ENCODE data around the gene PML. TPM values are rescaled to one million over a fixed set of nuclear protein-coding genes. Genes with fewer than 3 reads are reported as not detected.
A peak's percentile ranks its signal among the peaks of the same experiment; 100 is the strongest.
"Not testable (repeated sequence)": the region's sequence is repeated elsewhere in the genome, so short reads cannot be mapped to it uniquely, and the experiment has no call there.

PML gene
- total RNA-seq, 1 experiment from 2014 or later, result 33.4 TPM

GRCh38 chr15:74050556-74051234, 56.2 kb downstream of the PML start:
- no peaks in the 10 kb centered on the region for H3K27me3 Mint-ChIP-seq (ENCODE audit: insufficient read depth, unreplicated experiment)
- no peaks in the 10 kb centered on the region for H3K9me3 Mint-ChIP-seq (ENCODE audit: unreplicated experiment)
- peak; percentile 18 for DNase-seq (ENCODE audit: unreplicated experiment)
- intact Hi-C loops (cut with micrococcal nuclease), result no loop called here
- POLR2A ChIA-PET, result interaction anchor here (0.5 to 1.6 kb wide), 6 partner anchors 10 to 1702 kb away, joined by 3 to 5 read pairs (median 4); no protein-coding TSS in a partner anchor
- CTCF ChIA-PET, result interaction anchor here (0.6 to 9.8 kb wide), 7 partner anchors 13 to 272 kb away, joined by 3 to 109 read pairs (median 4); no protein-coding TSS in a partner anchor
- peak overlapping the region; percentile 41 for H3K4me3 Mint-ChIP-seq (ENCODE audit: unreplicated experiment)
- peak overlapping the region; percentile 61 for H3K27ac Mint-ChIP-seq (ENCODE audit: low read depth, unreplicated experiment)
- no peak for TF ChIP-seq CTCF (IDR thresholded peaks at IDR 0.05; ENCODE audit: unreplicated experiment)
- no TSS peak for BruUV-seq (replicated peaks)
- peaks cover 38% of the 10 kb centered on the region for H3K4me1 Mint-ChIP-seq (ENCODE audit: insufficient read depth, unreplicated experiment)
- no peaks in the 10 kb centered on the region for H3K36me3 Mint-ChIP-seq (ENCODE audit: insufficient read depth, unreplicated experiment)

- H3K4me1 Mint-ChIP-seq (ENCODE audit: insufficient read depth, unreplicated experiment), result peaks cover 38% of the 10 kb centered on the region
- intact Hi-C loops (cut with micrococcal nuclease); H3K9me3 Mint-ChIP-seq (ENCODE audit: unreplicated experiment); H3K27me3 Mint-ChIP-seq (ENCODE audit: insufficient read depth, unreplicated experiment); BruUV-seq (replicated peaks); H3K4me3 Mint-ChIP-seq (ENCODE audit: unreplicated experiment); DNase-seq (ENCODE audit: unreplicated experiment); H3K36me3 Mint-ChIP-seq (ENCODE audit: insufficient read depth, unreplicated experiment): not testable (repeated sequence)
- peak overlapping the region; percentile 61 for H3K27ac Mint-ChIP-seq (ENCODE audit: low read depth, unreplicated experiment)
- ChIA-PET POLR2A (interaction anchor here (1.2 kb wide), 1 partner anchor 70 kb away, joined by 4 read pairs; no protein-coding TSS in a partner anchor), CTCF (interaction anchor here (0.6 to 9.8 kb wide), 17 partner anchors 15 to 1976 kb away, joined by 3 to 109 read pairs (median 5); no protein-coding TSS in a partner anchor)
Measured at GRCh38 chr15:74052271-74053260, 58.0 kb downstream of the PML start.

GRCh38 chr15:74053517-74053916, 59.0 kb downstream of the PML start:
- peaks cover 4% of the 10 kb centered on the region for H3K36me3 Mint-ChIP-seq (ENCODE audit: insufficient read depth, unreplicated experiment)
- ChIA-PET CTCF (interaction anchor here (0.6 to 9.8 kb wide), 20 partner anchors 16 to 1016 kb away, joined by 3 to 109 read pairs (median 3); no protein-coding TSS in a partner anchor), POLR2A (interaction anchor here (1.0 to 1.2 kb wide), 2 partner anchors 71 to 269 kb away, joined by 3 to 4 read pairs; no protein-coding TSS in a partner anchor)
- no peak for TF ChIP-seq CTCF (IDR thresholded peaks at IDR 0.05; ENCODE audit: unreplicated experiment)
- no peaks in the 10 kb centered on the region for H3K9me3 Mint-ChIP-seq (ENCODE audit: unreplicated experiment)
- H3K27ac Mint-ChIP-seq (ENCODE audit: low read depth, unreplicated experiment), result no peak overlapping the region
- H3K27me3 Mint-ChIP-seq (ENCODE audit: insufficient read depth, unreplicated experiment), result no peaks in the 10 kb centered on the region
- DNase-seq (ENCODE audit: unreplicated experiment), result no peak
- H3K4me1 Mint-ChIP-seq (ENCODE audit: insufficient read depth, unreplicated experiment), result peaks cover 33% of the 10 kb centered on the region
- intact Hi-C loops (cut with micrococcal nuclease), result no loop called here
- H3K4me3 Mint-ChIP-seq (ENCODE audit: unreplicated experiment), result no peak overlapping the region
- no TSS peak for BruUV-seq (replicated peaks)

GRCh38 chr15:74053941-74054529, 59.5 kb downstream of the PML start:
- ChIA-PET POLR2A (interaction anchor here (1.0 to 1.2 kb wide), 2 partner anchors 71 to 269 kb away, joined by 3 to 4 read pairs; no protein-coding TSS in a partner anchor), CTCF (interaction anchor here (0.6 to 9.8 kb wide), 21 partner anchors 11 to 530 kb away, joined by 3 to 109 read pairs (median 3); no protein-coding TSS in a partner anchor)
- no peaks in the 10 kb centered on the region for H3K27me3 Mint-ChIP-seq (ENCODE audit: insufficient read depth, unreplicated experiment)
- no peaks in the 10 kb centered on the region for H3K9me3 Mint-ChIP-seq (ENCODE audit: unreplicated experiment)
- no peak overlapping the region for H3K4me3 Mint-ChIP-seq (ENCODE audit: unreplicated experiment)
- peaks cover 33% of the 10 kb centered on the region for H3K4me1 Mint-ChIP-seq (ENCODE audit: insufficient read depth, unreplicated experiment)
- H3K36me3 Mint-ChIP-seq (ENCODE audit: insufficient read depth, unreplicated experiment), result peaks cover 6% of the 10 kb centered on the region
- TF ChIP-seq CTCF (IDR thresholded peaks at IDR 0.05; ENCODE audit: unreplicated experiment), result peak; percentile 71
- no peak overlapping the region for H3K27ac Mint-ChIP-seq (ENCODE audit: low read depth, unreplicated experiment)
- DNase-seq (ENCODE audit: unreplicated experiment), result peak; percentile 75
- intact Hi-C loops (cut with micrococcal nuclease), result no loop called here
- BruUV-seq (replicated peaks), result no TSS peak
